HS-5 (cell line): ENCODE measurements around the gene CBLN1.

Experiments
- DNase-seq: peaks from one replicate; pipeline ENCODE4 v3.0.0-alpha.2; 2012; ENCODE audit warnings: low read depth

CBLN1 gene

DNA sequence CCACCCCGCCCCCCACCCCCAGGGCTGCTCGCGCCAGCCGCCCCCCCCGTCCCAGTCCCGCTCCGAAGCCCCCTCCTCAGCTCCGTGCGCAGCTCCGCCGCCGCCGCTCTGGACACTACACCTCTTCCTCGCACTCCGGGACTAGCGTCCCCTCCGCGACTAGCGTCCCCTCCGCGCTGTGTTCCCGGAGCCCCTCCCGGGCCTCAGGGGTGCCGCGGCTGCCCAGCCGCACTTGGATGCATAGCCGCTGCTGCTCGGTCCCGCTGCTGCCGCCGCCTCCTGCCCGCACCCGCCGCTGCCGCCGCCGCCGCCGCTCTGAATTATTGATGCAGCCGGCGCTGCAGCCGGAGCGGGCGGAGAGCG lies at the start of gene CBLN1:
TSS of gene CBLN1 (minus strand) at position 359 of the 363 bp plus-strand sequence. CDS start 373 bp downstream, outside the sequence.
- DNase-seq: no peak

DNA sequence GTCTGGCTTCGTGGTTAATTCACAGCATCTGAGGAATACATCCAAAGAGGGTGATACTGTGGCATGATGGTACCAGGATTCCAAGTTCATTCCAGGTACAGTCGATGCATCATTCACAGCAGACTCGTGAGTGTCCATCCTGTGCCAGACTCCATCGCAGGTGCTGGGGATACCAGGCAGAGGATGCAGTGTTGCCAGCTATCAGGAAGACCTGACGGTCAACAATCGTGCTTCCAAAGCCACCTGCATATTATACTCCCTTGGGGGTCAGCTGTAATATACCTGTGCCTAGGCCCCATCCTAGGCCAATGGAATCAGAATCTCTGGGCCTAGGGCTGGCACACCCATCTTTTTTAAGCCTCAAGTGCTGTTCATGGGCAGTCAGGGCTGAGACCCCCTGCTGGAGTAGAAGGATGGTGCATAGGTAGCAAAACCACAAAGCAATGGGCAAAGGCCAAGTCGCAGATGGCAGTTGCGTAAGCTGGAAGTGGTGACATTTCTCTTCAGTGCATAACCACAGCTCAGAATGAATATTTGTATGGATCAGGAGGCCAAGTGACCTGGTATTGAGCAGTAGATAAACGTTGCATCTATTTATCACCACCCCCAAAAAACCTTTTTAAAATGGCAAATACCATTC lies 49.0 kb upstream of the CBLN1 start:
- no peak for DNase-seq

DNA sequence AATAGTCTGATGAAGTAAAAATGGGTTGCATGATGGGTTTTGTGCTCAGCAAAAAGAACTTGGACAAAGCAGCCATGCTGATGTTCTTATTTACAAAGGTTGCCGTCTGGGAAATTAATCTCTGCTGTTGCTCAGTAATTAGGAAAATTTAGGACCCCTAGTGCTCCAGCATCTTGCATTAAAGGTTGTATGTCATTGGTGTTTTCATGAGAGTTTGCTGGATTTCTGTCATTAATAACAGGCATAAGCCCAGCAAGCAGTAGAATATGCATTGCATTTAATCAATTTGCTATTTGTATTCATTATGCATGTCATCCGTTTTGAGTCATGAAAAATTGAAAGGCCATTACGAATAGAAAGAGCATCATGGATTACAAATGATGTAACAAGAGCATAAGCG lies 46.7 kb upstream of the CBLN1 start:
- no peak for DNase-seq

DNA sequence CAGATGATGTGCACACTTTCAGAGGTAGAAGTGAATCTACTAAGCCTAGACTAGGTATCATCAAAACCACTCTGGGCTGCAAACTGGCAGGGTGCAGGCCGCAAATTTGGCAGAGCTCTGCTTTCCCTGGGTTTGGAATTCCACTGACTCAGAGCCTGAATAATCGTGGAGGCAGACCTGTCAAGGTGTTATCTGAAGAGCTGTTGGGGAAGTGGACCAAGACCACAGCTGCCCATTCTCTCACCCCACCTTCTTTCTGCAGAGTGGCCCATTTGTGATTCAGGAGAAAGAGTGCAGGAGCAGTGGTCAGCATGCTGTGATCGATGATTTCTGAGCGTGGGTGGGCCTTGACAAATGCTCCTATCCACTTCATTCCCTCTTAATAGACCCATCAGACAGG lies 45.8 kb upstream of the CBLN1 start:
- no peak for DNase-seq

DNA sequence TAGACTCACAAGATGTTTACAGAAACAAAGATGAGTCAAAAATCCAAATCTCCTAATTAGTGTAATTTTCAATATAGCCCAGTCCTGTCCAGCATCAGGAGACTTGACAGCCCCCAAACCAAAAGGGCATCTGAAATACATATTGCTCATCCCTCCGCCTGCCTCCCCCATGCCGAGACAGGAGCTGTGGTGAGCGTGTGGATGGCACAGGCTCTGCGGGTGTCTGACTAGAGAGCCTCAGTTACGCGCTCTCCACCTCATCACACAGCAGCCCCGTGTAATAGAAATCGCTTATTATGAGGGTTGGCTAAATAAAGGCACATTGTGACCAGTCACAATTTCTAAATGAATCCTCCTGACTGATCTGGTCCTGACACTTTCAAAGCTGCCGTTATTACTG lies 43.1 kb upstream of the CBLN1 start:
- DNase-seq: no peak

DNA sequence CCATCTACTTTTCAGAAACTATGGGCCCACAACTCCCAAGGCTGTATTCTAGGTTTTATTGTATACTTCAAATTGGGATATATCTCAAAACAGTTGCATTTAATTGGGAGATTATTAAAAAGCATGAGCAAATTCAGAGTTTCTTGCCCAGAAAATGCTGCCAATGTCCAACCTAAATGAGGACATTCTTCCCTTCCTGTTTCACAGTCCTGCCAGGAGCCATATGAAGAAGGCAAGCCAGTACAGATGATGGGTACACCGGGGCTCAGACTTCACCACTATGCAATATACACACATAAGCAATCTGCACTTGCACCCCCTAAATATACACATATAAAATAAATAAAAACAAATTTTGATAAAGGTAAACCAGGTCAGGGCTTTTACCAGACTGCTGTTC lies 34.0 kb upstream of the CBLN1 start:
- DNase-seq: no peak

DNA sequence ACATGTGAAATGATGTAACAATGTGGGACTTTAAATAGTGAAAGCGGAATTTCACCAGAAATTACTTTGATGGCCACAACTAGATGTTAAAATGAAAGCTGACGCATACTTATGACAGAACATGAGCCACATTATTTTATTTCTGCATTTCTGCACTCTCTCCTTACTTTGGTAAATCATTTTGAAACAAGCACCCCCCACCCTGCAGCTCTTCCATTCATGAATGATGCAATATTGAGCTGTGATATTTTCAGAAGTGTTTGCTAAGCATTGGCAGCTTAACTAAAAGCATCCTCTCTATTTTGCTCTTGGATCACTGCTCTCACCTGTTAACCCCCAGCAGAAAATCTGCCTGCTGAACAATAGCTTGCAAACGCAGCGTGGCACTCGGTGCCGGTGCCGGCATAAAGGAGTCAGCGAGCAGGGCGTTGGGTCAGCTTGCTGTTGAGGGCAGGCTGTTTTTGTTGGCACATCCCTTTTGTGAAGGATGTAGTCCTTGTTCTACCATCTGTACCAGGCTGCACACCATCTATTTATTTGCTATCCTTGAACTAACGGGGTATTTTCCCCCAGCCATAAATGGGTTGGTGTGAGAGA lies 30.8 kb upstream of the CBLN1 start:
- no peak for DNase-seq

DNA sequence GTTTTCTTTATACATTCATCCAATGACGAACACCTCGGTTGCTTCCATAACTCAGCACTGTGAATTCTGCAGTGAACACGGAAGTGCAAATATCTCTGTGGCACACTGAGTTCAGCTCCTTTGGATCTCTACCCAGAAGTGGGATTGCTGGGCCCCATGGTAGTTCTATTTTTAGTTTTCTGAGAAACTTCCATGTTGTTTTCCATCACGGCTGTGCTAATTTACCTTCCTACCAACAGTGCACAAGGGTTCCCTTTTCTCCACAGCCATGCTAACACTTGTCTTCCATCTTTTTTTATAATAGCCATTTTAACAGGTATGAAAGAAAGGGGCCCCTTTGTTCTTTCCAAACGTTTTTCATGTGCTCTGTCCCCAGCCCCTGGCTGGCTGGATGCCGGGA lies 30.2 kb upstream of the CBLN1 start:
- no peak for DNase-seq

DNA sequence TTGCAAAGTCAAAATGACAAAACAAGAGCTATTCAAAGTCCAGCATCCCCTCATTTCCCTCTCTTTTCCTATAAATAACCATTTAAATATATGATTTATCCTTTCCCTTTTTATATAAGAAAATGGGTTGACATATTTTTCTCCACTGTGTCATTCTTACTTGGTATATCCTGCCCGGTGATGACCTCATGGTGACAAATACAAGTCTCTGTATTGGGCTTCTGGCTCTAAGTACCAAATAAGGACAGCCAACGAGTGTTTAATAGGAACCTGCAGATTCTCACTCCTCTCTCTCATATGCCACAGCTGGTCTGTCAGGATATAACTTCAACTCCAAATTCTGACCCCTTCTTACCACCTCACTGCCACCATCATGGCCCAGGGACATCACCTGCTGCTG lies 25.5 kb upstream of the CBLN1 start:
- no peak for DNase-seq

DNA sequence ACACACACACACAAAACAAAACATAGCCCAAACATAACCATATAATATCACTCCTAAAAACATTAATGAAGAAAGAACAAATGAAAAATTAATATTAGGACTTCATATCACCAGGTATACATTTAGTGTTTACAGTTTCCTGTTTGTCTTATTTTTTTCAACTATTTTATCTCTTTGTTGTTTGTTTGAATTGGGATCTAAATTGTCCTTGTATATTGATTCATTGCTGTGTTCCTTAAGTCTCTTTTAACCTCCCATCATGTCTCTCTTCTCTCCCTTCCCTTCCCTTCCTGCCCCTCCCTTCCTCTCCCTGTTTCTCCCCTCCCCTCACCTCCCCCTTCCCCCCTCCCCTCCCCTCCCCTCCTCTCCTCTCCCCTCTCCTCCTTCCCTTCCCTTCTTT lies 23.8 kb upstream of the CBLN1 start:
- DNase-seq: no peak

DNA sequence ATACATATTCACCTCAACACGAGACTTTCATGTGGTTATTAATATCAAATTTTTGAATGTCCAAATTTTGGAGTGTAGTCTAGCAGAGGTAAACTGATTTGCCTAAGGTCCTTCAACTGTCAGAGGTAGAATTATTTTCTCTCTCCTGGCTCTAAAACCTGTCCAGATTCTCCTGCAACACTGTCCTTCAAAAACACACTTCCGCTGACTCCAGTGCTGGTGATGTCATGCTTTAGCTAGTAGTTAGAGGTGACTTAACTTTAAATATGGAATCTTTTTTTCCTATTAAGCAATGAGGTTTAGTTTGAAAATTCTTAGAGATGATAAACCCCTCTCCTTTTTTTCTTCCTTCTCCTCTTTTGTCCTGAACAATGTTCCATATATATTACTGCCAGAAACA lies 10.8 kb upstream of the CBLN1 start:
- no peak for DNase-seq

DNA sequence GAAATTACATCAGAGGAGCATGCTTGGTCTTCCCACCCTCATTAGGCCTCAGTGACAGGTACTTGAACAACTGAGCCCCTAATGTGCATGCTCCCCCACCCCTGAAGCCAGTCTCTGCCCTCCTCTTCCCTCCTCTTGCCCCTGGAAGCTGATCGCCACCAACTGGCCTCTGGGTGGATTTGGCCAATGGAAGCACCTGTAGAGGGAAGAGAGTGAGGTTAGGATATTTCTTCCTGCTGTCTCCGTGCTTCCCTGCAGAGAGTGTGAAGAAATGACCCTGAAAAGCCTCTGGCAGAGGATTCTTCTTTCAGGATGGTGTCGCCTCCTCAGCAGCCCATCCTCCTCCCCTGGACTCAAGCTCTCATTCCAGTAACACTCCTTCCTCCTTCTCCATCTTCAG lies 5.9 kb upstream of the CBLN1 start:
- no peak for DNase-seq

DNA sequence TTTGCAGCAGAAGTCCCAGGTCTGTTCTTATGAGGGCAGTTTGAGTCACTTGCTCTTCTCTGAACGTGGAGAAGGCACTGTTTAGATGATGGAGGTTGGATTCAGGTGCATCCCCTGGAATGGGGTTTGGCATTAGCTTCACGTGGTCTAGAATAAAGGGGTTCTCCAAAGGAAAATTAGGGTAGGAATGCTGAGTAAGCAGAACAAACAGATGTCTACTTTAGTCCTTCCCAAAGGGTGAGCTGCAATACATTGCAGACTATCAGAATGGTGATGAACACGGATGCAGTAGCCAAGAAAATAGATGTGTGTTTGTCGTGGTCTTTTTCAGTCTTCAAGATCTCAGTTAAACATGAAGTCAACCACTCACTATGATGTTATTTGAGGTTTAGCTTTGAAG lies 3.3 kb upstream of the CBLN1 start:
- no peak for DNase-seq

DNA sequence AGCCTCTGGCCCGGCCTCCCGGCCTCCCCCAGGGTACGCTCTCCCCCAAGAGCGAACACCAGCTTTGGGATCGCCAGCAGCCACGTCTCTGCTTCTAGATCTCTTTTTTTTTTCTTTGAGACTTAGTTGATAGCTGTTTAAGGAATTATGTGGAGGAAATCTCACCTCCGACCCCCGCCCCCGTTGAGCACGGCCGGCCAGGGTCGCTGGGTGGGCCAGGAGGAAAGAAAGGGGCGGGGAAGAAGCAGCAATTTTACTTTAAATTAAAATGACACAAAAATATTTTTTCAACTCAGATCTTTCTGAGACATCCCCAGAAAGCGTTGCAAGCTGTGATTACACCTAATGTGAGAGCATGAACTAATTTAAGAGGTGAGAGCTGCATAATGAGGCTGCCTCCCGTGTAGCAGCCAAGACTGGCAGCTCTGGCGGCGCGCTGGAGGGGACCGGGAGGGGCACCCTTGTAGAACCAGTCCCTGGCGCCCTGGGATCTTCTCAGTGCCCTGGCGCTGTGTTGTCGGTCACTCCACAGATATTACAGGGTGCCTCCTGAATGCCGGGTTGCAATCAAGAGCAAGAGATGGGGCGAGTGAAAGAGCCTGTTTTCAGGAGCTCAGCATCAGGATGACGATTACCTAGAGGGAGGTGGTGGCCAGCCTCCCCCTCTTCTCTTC lies 1.9 kb upstream of the CBLN1 start:
- DNase-seq: no peak

DNA sequence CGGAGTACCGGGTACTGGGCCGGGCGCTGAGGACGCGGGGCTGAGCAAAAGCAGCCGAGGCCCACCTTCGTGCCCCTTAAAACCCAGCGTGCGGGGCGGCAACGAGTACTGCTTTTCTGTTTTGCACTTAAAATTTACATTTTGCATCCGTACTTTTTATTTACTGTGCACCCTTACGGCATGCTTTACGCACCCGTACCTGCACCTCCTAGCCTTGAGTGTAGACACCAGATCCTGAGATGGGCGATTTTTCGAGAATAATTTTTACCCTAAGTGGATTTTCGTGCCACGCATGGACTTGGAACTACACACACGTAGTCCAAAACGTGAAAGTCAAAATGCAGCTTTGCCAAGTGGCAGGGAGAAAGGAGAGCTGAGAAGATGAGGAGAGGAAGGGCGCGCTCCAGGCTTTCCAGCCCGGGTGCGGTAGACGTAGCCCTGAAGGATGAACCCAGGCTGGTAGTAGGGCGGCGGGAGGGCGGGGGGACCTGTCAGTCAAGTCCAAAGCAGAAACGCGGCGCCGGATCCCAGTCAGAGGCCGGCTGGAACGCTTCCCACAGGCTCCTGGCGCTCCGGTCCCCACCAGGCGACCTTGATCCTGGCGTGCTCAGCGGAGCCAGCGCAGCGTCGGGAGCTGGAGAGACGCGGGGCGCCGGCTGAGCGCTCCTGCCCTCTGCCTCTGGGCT lies 1.2 kb upstream of the CBLN1 start:
- DNase-seq: no peak

DNA sequence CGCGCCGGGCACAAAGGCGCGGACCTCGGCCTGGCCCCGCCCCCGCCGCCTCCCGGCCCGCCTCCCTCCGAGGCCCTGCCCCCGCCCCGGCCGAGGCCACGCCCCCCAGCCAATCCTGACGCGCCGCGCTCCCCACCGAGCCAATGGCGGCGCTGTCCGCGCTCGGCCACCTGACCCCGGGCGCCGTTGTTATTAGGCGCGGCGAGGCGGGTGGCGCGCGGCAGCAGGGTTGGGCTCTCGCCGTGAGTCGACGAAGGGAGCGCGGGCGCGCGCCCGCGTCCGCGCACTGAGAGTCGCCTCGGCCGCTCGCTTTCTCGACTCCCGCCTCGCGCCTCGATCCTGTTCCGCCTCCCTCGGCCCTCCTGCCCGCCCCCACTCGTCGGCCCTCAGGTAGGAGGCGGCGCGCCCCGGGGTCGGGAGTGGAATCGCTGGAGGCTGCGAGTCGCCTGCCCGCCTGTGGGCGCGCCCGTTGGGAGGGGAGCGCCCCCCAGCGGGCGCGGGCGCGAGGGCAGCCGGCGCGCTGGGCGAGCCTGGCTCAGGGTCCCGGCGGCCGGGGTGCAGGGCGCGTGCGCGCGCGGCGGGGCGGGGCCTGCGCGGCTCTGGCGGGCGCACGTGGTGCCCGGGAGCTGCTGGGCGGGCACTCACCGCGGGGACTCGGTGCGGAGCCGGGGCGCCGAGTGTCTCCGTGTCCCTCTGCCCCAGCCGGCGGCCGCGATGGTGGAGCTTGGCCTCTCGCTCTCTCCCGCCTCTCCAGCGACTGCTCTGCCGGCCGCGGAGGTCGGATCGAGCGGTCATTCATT lies 405 bp upstream of the CBLN1 start:
- DNase-seq: no peak

DNA sequence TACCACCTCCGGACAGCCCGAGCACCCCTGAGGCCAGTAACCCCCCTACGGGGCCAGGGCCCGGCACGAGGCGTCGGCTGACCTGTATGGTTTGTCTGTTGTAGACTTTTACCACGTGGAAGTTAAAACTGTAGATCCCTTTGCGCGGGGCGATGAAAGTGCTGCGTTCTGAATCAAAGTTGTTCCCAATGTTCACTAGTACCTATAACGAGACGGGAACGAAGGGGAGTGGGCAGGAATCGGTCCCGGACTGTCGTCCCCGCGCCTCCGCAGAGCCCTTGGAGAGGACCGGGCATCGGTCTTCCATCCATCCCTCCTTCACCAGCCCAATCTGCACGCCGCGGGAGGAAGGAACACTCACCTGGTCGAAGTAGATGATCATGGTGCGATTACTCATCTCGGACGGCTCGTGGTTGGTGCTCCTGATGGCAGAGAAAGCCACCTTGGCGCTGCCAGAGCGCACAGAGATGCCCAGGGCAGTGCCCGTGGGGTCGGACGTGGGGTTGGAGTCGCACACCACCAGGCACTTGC lies 732 bp downstream of the CBLN1 start:
- DNase-seq: no peak

DNA sequence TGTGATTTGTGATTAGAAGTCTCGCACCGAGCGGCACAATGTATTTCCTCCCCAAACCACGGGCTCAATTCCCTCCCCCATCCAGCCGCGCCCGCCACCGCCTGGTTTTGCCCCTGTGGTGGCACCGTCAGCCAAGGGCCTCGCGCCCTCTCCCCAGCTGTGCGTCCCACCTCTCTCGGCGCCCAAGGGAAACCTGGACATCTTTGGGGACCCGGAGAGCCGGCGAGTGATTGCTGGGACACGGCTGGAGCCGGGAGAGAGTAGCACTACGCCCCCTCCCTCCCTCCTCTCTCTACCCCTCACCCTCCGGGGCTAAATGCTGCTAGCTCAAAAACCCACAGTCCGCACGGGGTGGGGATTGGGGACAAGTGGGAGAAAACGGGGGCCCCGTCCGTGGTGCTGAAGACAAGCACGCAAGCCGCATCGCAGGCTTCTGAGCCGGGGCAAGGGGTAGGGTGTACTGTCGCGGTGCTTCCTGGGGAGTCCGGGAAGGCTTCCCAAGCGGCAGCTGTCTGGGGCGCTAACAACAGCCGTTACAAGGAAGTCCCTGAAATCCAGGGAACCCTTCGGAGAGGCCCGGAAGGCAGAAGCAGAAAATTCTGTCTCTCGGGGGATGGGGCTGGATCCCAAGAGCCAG lies 1.4 kb downstream of the CBLN1 start:
- no peak for DNase-seq

DNA sequence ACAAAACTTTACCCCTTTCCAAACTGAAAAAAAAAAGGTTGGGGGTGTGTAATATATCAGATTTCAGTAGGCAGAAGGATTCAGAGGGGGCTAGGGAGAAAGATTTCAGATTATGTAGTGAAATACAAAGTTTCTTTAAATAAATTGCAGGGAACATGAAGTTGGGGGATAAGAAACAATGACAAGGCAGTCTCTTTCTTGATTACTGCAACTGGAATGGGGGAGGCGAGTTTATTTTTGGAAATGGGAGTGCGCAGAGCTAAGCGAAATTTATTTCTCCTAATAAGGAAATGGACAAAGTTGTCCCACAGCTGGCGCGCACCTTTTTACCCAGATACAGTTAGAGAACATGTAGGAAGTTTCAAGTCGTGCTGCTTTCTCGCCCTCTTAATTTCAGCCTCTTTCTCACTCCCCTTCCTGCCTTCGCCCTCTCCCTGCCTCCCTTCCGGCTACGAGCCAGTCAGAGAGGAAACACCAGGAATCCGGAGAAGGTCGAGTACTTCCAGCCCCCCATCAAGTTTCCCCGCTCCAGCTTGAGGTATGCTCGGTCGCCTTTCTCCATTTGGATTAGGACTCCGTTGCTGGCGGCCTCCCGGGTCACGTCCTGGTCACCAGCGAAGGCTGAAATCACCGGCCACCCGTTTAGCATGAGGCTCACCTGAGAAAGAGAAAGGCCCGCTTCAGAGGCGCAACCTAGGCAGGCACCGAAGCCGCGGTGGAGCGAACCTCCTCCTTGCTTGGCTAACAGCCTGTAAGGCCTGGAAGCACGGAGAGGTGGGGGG lies 2.5 kb downstream of the CBLN1 start:
- no peak for DNase-seq

DNA sequence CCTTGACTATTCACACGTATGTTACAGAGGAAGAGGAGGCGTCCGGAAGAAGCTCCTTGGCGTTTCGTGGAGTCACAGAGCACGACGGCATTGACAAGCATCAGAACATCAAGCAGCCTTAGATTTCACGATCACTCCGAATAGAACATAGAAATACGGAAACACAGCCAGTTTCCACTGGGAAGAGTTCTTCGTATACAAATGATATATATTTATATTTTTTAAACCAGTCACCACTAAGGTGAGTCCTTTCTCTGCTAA lies 3.1 kb downstream of the CBLN1 start:
- no peak for DNase-seq
